UCSD-AML1 (cell line): Measurements from ENCODE around the gene COL12A1.

ENCODE experiments used
- DNase-seq: peaks from one replicate; lab custom pipeline; 2025; ENCODE audit not compliant: unreplicated experiment; lab: John Stamatoyannopoulos, UW

COL12A1 gene

DNA sequence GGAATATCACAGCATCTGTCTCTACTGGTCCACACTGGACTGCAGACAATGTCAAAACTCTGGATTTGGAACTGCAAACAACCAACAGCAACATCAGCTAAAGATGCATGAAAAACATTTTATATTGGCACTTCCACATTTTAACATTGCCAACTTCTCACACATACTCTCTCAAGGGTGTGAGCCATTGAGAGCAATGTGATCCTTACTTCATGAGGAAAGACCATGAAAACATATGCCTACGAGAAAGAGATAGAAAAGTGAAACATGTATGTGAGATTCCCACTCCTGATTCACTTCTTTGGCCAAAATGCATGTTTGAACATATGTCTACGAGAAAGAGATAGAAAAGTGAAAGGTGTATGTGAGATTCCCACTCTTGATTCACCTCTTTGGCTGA, 99.4 kb downstream of the COL12A1 start:
- DNase-seq = no peak

DNA sequence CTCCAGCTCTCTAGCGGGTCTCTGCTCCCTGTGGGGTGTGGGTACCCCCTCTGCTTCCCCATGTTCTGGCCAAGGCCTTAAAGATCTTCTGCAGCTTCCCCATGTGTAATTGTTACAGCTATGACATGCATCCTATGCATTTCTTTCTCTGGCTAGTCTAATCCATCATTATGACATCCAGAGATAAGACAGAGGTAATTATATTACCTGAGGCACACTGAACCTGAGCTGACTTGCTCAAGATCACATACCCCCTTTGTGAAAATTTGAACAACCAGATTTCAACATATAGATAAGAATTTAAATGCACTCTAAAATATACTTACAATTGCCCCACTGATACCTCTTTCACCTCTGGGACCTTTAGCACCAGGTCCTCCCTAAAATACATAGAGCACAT, 102.4 kb downstream of the COL12A1 start:
- no peak for DNase-seq

DNA sequence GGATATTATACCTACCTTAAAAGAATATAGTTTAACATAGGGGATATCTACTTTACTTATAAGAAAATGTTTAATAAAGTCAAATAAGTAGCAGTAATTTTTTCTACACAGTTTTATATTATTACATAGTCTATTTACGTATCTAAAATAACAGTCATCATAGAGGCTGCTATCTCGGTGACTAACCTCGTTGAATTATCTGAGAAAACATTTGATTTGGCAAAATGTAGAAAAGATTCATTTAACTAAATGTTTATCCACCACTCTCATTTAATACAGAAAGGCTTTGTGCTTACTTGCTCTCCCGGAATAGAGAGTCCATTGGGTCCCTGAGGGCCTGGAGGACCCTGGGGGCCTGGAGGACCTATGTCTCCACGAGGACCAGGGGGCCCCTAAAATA, 103.6 kb downstream of the COL12A1 start:
- no peak for DNase-seq

DNA sequence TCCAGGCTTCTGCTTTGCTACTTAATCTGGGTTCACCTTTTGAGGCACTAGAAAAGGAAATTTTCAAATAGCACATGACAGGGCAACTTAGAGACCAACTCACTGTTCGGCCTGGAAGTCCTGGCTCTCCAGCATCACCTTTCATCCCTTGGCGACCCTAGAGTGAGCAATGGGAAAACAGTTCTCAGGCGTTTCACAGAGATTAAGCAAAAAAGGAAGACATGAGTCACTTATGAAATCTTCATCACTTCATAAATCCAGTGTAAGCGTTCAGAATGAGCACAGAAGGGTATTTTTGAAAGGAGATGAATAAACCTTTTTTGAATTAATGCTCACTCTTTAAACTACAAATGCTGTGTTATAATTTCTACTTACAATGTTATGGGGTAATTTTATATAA, 104.0 kb downstream of the COL12A1 start:
- DNase-seq = no peak

DNA sequence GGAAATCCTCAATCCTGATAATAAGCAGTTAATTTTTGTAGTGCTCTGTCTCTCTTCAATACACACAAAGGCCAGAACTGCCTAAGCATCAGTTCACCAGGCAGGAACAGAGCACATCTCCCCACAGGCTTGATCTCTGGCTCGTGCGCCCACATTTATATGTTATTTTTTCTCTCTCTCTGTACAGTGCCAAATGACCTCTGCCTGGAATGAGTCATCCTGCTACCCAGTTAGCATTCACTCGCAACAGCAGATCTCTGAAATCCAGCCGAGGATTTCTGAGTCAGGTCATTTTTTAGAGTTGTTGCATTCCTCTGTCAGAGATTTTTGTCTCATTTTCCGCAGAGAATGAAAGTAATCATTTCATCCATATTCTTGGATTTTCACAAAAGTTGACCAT, 107.1 kb downstream of the COL12A1 start:
- peak; percentile 11 for DNase-seq

DNA sequence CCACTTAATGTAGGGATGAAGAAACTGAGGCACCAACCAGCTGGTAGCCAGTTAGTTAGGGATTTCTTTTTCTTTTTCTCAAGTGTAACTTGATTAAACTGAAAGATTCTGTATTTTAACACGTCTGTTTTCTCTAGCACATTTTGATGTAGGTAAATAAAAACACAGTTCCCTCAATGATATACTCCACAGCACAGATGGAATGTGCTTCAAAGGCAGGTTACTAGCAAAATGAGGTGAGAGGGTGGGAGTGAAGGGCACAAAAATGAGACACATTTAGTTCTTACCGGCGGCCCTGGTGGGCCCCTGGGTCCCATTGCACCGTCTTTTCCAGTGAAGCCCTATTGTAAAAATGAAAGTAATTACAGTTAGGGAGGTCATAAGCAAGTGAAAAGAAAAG, 108.9 kb downstream of the COL12A1 start:
- DNase-seq = no peak

DNA sequence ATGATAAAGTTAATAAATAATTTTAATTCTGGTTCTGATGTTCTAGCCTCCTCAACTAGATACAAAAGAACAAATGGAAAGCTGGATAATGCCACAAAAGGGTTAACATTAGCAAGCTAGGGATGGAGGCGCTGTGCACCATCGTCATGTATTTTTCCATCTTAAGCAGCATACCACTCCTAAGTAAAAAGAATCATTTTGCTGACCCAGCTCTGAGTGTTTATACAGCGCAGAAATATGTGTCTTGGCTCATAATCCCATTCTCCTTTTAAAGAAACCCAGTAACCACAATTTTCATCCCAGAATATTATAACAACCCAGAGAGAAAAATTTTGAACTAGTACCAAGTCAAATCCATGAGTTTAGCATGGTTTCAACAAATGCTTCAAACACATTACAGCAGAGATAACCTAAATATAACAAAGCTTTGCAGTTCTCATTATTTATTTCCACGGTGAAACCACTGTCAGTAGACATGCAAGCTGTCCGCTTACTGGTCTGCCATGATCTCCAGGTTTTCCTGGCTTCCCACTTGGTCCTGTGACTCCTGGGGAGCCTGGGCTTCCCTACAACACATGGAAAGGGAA, 111.1 kb downstream of the COL12A1 start:
- no peak for DNase-seq

DNA sequence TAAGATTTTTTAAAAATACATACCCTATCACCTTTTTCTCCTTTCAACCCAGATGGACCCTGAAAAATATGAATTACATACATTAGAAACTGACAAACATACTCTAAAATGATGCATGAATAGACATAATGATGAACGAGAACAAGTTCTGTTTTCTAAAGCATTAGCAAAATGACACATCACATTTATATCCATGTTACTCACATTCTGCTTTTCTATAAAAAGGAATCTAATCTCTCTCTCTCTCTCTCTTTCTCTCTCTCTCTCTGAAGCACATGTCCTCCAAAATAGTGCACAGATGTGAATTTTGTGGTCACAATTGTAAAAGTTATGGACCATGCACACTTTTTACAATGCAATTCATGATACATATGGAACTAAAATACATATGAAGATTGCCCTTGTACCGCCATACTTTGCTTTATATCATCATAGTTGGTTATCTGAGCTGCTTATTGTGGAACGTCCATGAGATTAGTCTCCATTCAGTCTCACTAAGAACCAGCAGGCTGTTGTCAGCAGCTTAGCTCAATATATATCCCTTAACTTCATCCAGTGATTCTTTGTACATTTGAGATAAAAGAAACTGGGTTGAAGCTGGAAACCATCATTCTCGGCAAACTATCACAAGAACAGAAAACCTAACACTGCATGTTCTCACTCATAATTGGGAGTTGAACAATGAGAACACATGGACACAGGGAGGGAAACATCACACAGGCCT, 114.2 kb downstream of the COL12A1 start:
- DNase-seq = no peak

DNA sequence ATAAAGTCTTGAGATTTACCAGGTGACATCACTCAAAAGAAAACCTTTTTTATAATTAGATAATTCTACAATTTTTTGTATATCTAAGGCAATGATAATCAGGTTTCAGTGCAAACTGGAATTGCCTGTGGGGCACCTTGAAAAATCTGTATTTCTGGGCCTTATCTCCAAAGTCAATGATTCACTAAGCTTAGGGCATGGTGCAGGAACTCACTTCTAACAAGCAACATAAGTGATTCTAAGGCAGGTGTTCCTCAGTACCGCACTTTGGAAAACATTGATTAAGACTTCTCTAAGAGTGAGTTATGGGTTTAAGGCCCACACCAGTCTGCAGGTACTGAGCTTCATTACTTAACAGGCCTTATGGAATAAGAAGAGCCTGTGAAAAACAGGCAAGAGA, 115.3 kb downstream of the COL12A1 start:
- no peak for DNase-seq

DNA sequence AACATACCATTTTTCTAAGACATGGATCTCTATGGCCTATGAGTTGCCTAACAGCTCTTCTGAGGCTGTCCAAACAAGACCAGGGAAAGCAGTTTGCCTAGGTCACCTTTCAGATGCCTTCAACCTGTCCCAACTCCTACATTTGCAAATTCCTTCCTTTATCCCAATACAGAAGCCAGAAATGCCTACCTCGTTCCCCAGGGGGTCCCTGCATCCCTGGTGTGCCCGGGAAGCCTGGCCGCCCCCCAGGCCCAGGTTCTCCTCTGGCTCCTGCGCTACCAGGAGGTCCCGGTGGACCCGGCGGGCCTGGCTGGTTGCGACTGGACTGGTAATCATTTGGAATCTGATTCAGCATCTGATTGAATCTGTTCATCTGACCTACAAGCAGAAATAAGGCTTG, 115.9 kb downstream of the COL12A1 start:
- DNase-seq = no peak

DNA sequence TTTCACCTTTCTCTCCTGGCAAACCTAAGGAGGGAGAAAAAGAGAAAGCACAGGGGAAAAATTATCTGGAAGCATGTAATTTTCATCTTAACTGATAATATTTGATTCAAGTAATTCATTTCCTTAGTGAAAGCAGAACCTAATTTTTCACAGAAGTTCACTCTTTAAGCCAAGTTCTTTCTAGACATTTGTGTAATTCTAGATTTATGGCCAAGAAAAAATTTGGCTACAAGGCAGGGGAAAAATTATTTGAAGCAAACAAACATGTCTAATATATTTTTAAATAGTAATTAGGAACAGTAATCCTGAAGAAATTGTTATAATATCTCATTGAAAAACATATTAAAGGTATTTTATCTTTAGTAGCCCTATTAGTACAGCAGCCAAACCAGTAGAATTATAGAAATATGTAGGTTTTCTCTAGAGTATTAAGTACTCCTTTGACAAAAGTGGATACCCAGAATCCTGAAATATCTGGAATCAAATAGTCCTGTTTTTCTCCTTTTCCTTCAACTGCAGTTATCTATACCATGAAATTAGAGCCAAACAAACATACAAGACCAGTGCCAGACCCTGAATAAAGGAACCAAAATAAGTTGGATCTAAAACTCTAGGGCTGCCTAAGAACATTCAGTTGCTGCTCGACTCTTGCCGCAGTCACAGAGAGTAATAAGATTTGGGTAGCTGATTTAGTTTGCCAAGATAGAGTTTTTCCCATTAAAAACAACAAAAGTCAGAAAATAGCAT, 116.5 kb downstream of the COL12A1 start:
- DNase-seq = no peak

DNA sequence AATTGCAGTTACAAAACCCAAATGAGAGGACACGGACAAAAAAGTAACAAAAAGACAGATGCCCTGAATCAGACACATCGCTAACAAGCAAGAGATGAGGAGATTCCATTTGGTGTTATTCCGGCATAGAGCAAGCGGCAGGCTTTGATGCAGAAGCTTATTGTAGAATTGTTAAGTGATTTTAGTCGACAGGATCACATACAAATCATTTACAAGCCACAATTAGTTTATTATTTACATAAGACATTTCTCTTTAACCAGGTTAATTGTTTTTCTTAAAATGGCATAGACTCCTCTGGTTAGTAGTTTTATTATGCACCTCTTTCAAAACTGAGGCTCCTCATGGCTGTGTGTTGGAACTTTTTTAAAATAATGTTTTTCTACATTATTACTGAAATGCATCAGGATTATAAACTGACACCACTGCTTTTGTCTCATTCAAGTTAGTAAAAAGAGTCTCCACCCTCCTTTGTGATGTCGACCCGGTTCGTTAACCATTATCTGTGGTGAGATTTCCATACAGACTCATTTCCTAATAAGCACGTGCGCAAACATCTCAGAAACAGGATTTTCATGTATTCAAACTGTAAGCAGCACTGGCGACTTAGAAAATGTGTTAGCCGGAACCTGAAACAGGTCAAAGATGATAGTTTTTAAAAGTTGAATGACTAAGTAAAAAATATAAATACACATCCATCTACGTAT, 119.8 kb downstream of the COL12A1 start:
- DNase-seq = no peak

DNA sequence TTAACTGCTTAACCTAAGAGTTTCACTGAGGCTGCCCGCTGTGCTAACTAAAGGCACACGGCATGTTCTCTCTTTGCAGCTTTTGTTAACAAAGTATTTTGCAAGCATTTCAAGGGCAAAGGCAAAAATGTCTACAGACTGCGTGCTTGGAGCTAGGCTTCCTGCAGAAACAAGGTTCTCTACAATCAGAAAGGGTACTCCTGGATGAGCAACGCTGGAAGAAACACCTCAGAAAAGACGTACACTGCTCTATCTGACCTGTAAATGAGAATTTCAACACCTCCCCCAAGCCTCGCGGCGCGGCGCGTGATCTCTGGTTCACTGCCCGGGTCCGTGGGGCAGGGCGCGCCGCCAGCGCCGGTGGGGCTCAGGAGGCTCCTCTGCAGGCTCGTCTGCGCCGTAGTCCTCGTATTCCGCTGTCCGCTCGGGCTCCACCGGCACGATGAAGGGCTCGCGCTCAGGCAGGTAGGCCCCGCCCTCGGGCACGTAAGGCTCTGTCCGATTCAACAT, 120.9 kb downstream of the COL12A1 start:
- DNase-seq = no peak

DNA sequence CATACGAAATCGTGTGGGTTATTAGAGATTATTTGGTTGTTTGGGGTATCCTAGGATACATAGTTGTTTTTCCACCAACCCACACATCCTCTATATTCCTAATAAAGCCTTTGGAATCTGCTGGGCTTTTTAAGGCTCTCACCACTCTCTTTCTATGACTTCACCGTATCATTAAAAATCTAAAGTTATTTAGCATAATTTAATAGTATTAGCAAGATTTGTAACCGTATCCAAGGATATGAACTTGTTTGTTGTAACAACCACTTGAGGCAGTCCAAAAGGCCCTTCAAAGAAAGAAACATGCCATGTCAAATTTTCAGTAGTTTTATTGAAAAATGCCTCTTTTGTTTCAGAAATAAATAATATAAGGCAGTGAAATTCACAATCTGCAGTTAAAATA, 121.8 kb downstream of the COL12A1 start:
- no peak for DNase-seq

DNA sequence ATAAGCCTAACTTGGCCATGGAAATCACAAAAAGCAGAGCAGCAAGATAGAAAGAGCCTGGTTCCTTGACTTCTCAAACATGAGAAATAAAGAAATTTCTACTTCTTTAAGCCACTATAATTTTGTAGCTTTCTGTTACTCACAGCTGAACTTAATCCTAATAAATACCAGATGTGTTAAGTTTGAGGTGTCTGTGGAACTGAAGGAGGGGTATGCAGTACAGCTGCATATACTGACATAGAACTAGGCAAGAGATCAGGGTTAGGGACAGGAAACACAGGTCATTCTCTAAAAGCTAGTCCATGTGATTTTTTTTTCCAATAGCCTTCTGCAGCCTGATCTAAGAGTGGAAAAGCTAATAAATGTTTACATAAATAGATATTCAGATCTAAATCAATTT, 123.9 kb downstream of the COL12A1 start:
- DNase-seq = no peak

DNA sequence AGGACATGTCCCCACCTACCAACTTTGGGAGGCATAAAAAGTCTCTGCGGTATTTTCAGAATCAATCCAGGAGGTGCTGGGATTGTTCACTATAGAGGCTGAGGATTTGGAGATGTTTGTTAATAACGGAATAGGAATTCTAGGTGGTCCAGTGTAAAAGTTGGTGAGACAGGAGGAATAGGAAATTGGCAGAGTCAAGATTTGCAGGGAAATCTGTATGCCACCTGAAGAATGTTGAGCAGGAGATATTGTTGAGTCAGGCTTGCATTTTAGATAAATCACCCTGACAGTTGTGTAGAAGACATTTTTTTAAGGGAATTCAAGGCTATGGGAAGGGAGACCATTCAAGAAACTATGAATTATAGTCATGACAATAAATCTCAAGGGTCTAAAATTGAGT, 124.8 kb downstream of the COL12A1 start:
- no peak for DNase-seq

DNA sequence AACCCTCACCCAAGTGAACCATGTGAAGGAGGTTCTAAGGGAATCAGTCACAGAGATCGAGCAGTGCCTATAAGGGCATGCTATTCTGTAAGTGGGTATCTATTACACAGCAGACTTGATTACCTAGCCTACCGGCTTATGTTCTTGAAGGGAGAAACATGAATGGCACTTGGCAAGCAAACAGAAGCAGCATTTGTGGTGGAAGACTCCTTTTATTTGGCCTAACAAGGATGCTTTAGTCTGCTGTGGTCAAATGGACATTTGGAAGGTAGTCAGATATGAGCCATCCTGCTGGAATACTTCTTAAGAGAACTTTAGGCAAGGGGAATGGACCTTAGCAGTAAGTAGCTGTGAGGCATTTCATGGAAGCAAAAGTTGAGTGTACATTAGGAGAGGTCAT, 126.3 kb downstream of the COL12A1 start:
- DNase-seq = no peak

DNA sequence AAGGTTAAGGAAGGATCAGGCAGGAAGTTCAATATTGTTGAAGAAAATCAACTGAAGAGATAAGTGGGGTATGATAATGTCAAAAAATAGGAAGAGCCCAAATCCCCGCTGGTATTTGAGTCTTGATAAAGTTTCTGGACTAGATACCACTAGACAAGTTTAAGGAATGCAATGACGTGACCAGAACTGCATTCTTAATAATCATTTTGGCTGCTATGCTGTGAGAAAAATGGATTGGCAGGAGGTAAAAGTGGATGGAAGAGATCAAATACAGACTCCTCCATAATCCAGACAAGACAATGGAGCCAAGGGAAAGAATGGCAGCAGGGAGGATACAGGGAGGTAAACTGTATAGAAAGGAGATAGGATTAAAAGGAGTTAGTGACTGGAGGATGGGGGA, 128.2 kb downstream of the COL12A1 start:
- DNase-seq = no peak

DNA sequence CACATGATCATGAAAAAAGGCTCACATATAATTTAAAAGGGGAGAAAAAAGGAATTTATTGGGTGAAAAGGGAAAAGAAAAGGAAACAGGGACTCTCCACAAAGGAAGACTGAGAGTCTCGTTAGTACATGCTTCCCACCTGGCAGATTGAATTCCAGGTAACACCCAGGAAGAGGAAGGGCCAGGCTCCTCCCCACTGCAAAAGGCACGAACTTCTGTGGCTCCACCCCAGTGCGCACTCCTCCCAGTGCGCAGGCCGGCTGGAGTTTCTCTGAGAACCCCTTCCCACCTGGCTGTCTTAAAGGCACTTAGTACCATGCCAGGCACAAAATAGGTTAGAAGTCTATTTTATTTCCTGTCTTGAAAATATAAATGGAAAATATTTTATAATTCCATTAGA, 129.8 kb downstream of the COL12A1 start:
- DNase-seq = no peak

DNA sequence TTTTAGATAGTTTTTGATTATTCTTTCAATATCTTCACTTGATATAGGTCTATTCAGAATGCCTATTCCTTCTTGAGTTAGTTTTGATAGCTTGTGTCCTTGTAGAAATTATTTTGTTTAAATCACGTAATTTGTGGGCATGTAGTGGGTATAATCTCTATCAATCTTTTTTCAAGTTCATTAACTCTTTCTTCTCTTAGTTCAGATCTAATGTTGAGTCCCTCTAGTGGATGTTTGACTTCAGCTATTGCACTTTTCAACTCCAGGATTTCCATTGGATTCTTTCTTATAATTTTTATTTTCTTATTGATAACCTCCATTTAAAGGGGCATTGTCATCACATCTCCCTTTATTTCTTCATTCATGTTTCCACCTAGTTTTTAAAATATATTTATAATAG, 135.6 kb downstream of the COL12A1 start:
- no peak for DNase-seq

DNA sequence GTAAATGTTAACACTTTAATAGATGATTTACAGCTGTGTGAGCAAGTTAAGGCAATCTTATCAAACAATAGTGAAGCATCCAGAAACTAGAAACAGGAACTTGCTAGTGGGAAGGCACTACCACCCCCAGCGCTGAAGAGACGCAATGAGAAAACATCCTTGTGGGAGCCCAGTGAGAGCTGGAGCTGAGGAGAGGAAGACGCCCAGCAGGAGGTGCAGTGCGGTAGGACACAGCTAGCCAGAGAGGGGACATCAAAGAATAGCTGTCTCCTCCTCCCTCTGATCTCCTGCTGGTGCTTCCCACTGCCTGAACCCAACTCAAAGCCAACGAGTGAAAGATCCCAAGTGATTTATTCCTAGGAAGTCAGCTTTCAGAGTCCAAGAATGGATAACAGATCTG, 140.3 kb downstream of the COL12A1 start:
- DNase-seq = no peak

DNA sequence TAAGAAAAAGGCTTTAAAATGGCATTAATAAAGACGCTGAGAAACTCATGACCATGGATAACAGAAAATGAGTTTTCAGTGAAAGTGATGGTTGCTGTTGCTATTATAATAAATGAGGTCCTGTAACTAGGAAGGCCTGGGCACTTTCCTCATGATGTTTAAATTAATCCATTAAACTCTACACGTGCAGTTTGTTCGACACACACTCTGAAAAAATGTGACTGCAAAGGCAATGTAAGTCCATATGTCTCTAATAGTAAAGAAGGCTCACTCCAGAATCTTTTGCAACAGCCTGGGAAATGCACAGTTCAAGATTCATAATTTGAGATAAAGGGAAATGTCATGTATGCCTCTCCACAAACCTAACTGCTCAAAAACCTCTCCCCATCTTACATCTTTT, 153.4 kb downstream of the COL12A1 start:
- DNase-seq = no peak
